ENCODE measurements around the gene MOB1A.
A peak's percentile ranks its signal among the peaks of the same experiment; 100 is the strongest.
"Not testable (repeated sequence)": the region's sequence is repeated elsewhere in the genome, so short reads cannot be mapped to it uniquely, and the experiment has no call there.

The MOB1A gene

DNA sequence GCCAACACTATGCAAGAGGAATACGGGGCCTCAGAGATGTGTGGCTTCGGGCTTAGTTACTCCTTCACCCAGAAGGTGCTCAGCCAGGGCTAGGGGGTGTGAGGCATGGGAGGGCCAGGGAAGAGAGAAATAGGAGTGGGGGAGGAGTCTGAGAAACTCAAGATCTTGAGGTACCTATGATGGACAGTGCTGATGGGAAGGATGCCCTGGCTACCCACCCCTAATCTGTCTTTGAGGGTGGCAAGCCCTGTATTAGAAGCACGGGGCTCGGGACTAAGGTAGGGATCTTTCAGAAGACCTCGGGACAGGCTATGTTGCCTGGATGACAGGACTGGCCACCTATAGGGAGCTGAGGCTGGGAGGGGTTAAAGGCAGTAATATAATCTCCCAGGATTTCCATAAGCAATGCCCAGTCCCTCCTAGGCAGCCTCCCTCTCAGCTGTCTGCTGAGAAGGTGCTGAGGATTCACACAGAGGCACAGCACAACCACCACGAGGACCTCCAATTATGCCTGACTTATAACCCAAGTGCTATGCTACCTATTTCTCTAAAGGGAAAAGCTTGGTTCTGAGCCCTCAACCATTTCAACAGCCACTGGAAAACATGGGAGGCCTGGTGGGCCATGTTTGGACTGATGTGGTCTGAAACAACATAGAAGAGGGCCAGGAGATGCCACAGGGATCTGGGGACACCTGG, 43.1 kb upstream of the MOB1A start:
- no peak overlapping the region for H3K4me3 ChIP-seq (ENCODE audit: low read depth, low read length)
- no peak for DNase-seq (ENCODE audit: low read depth)
- TF ChIP-seq, protein P1, sequence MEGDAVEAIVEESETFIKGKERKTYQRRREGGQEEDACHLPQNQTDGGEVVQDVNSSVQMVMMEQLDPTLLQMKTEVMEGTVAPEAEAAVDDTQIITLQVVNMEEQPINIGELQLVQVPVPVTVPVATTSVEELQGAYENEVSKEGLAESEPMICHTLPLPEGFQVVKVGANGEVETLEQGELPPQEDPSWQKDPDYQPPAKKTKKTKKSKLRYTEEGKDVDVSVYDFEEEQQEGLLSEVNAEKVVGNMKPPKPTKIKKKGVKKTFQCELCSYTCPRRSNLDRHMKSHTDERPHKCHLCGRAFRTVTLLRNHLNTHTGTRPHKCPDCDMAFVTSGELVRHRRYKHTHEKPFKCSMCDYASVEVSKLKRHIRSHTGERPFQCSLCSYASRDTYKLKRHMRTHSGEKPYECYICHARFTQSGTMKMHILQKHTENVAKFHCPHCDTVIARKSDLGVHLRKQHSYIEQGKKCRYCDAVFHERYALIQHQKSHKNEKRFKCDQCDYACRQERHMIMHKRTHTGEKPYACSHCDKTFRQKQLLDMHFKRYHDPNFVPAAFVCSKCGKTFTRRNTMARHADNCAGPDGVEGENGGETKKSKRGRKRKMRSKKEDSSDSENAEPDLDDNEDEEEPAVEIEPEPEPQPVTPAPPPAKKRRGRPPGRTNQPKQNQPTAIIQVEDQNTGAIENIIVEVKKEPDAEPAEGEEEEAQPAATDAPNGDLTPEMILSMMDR (IDR thresholded peaks at IDR 0.05; ENCODE audit: insufficient read depth, low read depth, low read length, missing control alignments), result no peak

DNA sequence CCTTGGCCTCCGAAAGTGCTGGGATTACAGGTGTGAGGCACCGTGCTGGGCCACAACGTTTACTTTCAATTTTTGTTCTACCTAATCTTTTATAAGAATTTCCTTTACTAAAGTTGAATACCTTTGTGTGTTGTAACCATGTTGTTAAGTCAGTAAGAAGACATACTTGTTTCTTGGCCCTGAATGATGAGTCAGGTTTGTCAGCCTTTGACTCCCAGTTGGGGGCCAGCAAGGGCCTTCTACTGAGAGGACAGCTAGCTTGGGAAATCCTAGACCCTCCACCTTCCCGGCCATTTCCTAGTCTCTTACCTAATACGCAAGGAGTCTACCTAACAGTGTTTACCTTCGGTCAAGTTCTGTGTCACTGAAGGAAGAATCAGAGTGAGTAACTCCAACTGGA, 42.4 kb upstream of the MOB1A start:
- H3K4me3 ChIP-seq (ENCODE audit: low read depth, low read length), result no peak overlapping the region
- DNase-seq (ENCODE audit: low read depth), result no peak
- TF ChIP-seq, protein P1 (IDR thresholded peaks at IDR 0.05; ENCODE audit: insufficient read depth, low read depth, low read length, missing control alignments), result no peak

DNA sequence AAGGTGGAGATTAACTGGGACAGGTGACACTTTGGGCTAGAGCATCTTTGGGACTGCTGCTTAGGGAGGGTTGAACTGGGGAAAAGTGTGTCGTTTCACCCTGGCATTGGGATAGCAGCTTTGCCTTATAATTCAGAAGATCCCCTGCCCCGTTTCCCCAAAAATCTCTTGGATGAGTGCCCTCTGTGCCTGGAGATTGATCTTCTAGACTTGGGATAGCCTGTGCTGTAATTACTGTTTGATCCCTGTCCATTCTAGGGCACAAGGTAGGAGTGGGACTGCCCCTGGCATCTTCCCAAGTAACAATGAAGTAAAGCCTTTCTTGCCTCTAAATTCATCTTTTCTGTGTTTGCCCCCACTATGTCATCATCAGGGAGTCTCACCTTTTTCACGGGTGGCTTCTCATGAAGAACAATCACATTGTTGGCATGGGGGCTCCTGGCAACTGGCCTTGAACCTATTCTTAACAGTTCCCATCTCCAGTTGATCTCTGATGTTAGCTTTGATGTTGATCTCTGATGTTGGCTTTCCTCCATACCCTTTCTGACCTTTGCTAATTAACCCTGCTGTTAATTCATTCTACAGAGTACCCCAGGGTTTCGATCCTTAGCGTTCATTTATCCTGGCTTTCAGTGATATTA, 41.3 kb upstream of the MOB1A start:
- DNase-seq (ENCODE audit: low read depth), result no peak
- H3K4me3 ChIP-seq (ENCODE audit: low read depth, low read length), result no peak overlapping the region
- TF ChIP-seq, protein P1 (IDR thresholded peaks at IDR 0.05; ENCODE audit: insufficient read depth, low read depth, low read length, missing control alignments), result no peak

DNA sequence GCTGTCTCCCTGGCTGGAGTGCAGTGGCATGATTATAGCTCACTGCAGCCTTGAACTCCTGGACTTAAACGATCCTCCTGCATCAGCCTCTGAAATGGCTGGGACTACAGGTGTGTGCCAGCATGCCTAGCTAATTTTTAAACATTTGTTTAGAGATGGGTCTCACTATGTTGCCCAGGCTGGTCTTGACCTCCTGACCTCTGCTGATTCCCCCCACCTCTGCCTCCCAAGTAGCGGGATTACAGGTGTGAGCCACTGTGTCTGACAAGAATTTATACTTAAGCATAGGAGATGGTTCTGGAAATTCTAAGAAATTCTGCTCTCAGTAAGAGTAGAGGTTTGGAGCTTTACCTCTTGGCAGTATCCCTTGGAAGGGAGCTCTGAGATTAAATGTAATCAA, 38.0 kb upstream of the MOB1A start:
- no peak for DNase-seq (ENCODE audit: low read depth)
- no peak overlapping the region for H3K4me3 ChIP-seq (ENCODE audit: low read depth, low read length)

DNA sequence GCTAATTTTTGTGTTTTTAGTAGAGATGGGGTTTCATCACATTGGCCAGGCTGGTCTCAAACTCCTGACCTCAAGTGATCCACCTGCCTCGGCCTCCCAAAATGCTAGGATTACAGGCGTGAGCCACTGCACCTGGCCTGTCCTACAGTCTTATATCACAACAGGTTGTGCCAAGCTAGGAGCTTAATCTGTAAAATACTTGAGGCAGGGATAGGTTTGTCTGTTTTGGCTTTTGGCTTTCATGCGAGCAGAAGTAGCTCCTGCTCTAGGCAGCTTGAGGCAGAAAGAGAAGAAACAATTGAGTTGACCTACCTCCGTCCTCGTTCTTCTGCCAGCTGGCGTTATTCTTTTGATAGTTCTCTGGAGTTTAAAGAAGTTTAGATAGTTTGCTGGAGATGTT, 37.1 kb upstream of the MOB1A start:
- not testable (repeated sequence) for H3K4me3 ChIP-seq (ENCODE audit: low read depth, low read length); DNase-seq (ENCODE audit: low read depth)

More for the DNA sequence above, 38.0 kb upstream of the MOB1A start:
- TF ChIP-seq, protein P1 (IDR thresholded peaks at IDR 0.05; ENCODE audit: insufficient read depth, low read depth, low read length, missing control alignments), result no peak

DNA sequence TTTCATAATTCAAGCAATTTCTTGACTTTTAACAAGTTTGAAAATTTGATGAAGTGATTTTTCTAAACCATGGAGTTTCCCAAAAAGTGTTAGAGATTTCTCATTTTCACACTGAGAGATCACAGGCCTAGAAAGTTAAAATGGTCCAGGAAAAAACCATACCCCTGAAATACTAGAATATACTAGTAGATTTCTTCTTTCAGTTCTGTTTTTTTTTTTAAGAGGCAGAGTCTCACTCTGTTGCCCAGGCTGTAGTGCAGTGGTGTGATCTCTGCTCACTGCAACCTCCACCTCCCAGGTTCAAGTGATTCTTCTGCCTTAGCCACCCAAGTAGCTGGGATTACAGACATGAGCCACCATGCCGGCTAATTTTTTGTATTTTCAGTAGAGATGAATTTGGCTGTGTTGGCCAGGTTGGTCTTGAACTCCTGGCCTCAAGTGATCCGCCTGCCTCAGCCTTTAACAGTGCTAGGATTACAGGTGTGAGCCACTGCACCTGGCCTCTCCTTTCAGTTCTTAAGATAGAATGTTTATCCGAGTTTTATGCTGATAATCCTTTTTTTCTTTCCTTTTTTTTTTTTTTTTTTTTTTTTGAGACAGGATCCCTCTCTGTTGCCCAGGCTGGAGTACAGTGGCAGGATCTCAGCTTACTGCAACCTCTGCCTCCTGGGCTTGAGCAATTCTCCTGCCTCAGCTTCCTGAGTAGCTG, 34.2 kb upstream of the MOB1A start:
- no peak for DNase-seq (ENCODE audit: low read depth)
- TF ChIP-seq, protein P1 (IDR thresholded peaks at IDR 0.05; ENCODE audit: insufficient read depth, low read depth, low read length, missing control alignments), result no peak

DNA sequence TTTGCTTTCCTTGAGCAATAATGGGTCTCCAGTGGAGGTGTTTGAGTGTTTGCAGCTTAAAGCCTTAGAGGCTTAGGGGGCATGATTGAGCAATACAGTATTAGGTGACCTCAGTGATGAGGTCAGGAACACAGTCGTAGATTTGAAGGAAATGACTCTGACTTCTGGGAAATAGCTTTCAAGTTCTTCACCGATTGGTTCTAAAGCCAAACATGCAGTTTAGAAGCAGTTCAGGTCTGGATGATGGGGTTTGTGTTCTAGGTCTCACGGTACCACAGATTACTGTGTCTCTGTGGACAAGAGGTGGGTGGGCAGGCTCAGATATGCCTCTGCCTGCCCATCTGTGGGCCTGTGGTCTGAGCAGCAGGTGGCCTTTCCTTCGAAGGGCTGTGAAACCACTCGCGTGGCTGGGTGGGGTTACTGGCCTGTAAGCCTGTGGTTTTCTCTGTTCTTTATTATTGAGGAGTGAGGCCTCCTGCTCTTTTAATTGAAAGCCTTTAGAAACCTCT, 27.6 kb upstream of the MOB1A start:
- peak; percentile 85 for DNase-seq (ENCODE audit: low read depth)
- TF ChIP-seq, protein P1 (IDR thresholded peaks at IDR 0.05; ENCODE audit: insufficient read depth, low read depth, low read length, missing control alignments), result no peak
- H3K4me3 ChIP-seq (ENCODE audit: low read depth, low read length), result no peak overlapping the region; the same call in 1 of the 2 replicates

More for the DNA sequence above, 34.2 kb upstream of the MOB1A start:
- H3K4me3 ChIP-seq (ENCODE audit: low read depth, low read length), result no peak overlapping the region
